Suprapubic skin (tissue), 4 donors: ENCODE data around the gene ERICH2. TPM values are rescaled to one million over a fixed set of nuclear protein-coding genes. Genes with fewer than 3 reads are reported as not detected.
A peak's percentile ranks its signal among the peaks of the same experiment; 100 is the strongest.

Experiments used
- DNase-seq, 2 donors: peaks; one replicate each; pipeline ENCODE4 v3.0.0-alpha.2; 2019; ENCODE audit warnings: low spot score in 2 of 2
- H3K27ac ChIP-seq: fragments of 200-600 bp; sonication (generic); one replicate; pipeline ENCODE4 v1.5.1; 2019
- H3K27me3 ChIP-seq: fragments of 200-600 bp; sonication (generic); one replicate; pipeline ENCODE4 v1.5.1; 2019
- H3K36me3 ChIP-seq: fragments of 200-600 bp; sonication (generic); one replicate; pipeline ENCODE4 v1.5.1; 2019
- H3K4me1 ChIP-seq: fragments of 200-600 bp; sonication (generic); one replicate; pipeline ENCODE4 v1.5.1; 2019
- H3K4me3 ChIP-seq: fragments of 200-600 bp; sonication (generic); one replicate; pipeline ENCODE4 v1.5.1; 2019; ENCODE audit warnings: mild to moderate bottlenecking
- H3K9me3 ChIP-seq: fragments of 200-600 bp; sonication (generic); one replicate; pipeline ENCODE4 v1.5.1; 2019
- EP300 ChIP-seq: sonication (generic); formaldehyde crosslinking; IDR thresholded peaks from one replicate; pipeline ENCODE4 v1.6.1; 2017; ENCODE audit warnings: antibody characterized with exemption
- POLR2A ChIP-seq, 2 donors: fragments of 450-650 bp; IDR thresholded peaks; one replicate each; pipeline ENCODE4 v1.6.1; 2017; ENCODE audit warnings: antibody characterized with exemption in 2 of 2, mild to moderate bottlenecking in 2 of 2, moderate library complexity in 2 of 2
- POLR2AphosphoS5 ChIP-seq, 3 donors: sonication (generic); formaldehyde crosslinking; IDR thresholded peaks; one replicate each; pipeline ENCODE4 v1.6.1; 2017; ENCODE audit warnings: antibody characterized with exemption in 3 of 3
- WGBS: methylation state at CpG from one replicate; pipeline ENCODE4 v1.1.5; 2018; 5-methylcytosine and 5-hydroxymethylcytosine counted together
- total RNA-seq, 4 donors: library from RNA; depleted of rRNA; stranded (reverse); fragments of >200 nt; gene quantifications; one replicate each; pipeline ENCODE4 v1.1.0, GENCODE V29; 2016
- TF ChIP-seq, protein P1 (sequence below), 2 donors: fragments of 200-600 bp in 1 of 2; fragments of 450-650 bp in 1 of 2; sonication (generic) in 1 of 2; IDR thresholded peaks; one replicate each; pipeline ENCODE4 v1.5.1; 2016 to 2019; ENCODE audit warnings: antibody characterized with exemption in 2 of 2, mild to moderate bottlenecking in 1 of 2, moderate library complexity in 1 of 2

Gene ERICH2
- total RNA-seq, 4 donors from 2014 or later: not detected

DNA sequence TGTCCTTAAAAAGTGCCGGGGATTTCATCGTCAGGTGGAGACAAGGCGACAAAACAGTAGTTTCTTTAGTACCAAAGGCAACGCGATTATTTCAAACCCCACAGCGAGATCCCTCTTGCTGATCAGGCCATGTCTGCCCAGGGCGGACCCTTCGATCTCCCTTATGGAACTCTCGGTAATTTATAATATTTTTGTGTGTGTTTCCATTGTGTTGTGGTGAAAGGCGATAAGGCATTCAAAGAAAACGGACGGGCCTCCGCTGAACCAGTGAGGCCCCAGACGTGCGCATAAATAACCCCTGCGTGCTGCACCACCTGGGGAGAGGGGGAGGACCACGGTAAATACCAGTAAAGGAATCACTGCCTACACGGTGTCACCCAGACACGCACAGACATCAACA is 45.1 kb downstream of the ERICH2 start:
- Histone ChIP-seq H3K9me3 (no peaks in the 10 kb centered on the region), H3K27me3 (peaks cover 76% of the 10 kb centered on the region), H3K36me3 (no peaks in the 10 kb centered on the region), H3K4me3 (peak overlapping the region; percentile 55), H3K27ac (no peak overlapping the region), H3K4me1 (peaks cover 55% of the 10 kb centered on the region)
- TF ChIP-seq, protein P1, sequence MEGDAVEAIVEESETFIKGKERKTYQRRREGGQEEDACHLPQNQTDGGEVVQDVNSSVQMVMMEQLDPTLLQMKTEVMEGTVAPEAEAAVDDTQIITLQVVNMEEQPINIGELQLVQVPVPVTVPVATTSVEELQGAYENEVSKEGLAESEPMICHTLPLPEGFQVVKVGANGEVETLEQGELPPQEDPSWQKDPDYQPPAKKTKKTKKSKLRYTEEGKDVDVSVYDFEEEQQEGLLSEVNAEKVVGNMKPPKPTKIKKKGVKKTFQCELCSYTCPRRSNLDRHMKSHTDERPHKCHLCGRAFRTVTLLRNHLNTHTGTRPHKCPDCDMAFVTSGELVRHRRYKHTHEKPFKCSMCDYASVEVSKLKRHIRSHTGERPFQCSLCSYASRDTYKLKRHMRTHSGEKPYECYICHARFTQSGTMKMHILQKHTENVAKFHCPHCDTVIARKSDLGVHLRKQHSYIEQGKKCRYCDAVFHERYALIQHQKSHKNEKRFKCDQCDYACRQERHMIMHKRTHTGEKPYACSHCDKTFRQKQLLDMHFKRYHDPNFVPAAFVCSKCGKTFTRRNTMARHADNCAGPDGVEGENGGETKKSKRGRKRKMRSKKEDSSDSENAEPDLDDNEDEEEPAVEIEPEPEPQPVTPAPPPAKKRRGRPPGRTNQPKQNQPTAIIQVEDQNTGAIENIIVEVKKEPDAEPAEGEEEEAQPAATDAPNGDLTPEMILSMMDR (IDR thresholded peaks at IDR 0.05): no peak
- TF ChIP-seq POLR2A (IDR thresholded peaks at IDR 0.05) (no peak), EP300 (no peak), POLR2AphosphoS5 (IDR thresholded peaks at IDR 0.05) (no peak)
- 7% methylated on average over 19 of the region's 19 CpGs for WGBS
- DNase-seq: no peak

DNA sequence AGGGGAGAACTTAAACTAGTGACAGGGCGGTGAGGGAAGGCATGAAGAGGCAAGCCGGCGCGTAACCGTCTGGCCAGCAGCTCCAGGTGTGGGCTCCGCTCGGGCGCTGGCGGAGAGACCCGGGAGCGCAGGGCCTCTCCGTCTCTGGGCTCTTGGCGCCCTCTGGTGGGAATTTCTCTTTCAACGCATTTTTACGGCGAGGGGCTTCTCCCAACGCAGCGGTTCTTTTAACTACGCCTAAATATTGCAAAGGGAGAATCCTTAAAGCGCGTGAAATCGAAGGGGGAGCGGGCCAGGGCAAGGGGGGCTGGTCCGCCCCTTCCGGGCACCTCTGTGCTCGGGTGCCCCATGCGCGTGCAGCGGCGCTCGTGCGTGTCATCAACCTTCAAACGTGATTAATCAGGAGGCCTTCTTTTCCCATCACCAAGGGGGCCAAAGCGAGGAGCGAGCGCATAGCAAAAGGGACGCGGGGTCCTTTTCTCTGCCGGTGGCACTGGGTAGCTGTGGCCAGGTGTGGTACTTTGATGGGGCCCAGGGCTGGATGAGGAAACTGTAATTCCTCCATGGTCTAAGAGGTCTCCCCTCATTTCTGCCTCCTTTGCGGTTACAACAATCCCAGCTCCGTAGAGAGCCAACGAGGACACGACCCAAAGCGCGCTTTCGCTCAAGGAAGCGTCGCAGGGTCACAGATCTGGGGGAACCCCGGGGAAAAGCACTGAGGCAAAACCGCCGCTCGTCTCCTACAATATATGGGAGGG is 45.7 kb downstream of the ERICH2 start:
- TF ChIP-seq POLR2AphosphoS5 (IDR thresholded peaks at IDR 0.05) (no peak), POLR2A (IDR thresholded peaks at IDR 0.05) (no peak), EP300 (no peak)
- TF ChIP-seq, protein P1 (IDR thresholded peaks at IDR 0.05): peak; percentile 54 to 60
- Histone ChIP-seq H3K36me3 (no peaks in the 10 kb centered on the region), H3K27me3 (peaks cover 82% of the 10 kb centered on the region), H3K9me3 (no peaks in the 10 kb centered on the region), H3K27ac (no peak overlapping the region), H3K4me3 (peak overlapping the region; percentile 55), H3K4me1 (peaks cover 62% of the 10 kb centered on the region)
- no peak for DNase-seq
- 3% methylated on average over 44 of the region's 52 CpGs for WGBS

DNA sequence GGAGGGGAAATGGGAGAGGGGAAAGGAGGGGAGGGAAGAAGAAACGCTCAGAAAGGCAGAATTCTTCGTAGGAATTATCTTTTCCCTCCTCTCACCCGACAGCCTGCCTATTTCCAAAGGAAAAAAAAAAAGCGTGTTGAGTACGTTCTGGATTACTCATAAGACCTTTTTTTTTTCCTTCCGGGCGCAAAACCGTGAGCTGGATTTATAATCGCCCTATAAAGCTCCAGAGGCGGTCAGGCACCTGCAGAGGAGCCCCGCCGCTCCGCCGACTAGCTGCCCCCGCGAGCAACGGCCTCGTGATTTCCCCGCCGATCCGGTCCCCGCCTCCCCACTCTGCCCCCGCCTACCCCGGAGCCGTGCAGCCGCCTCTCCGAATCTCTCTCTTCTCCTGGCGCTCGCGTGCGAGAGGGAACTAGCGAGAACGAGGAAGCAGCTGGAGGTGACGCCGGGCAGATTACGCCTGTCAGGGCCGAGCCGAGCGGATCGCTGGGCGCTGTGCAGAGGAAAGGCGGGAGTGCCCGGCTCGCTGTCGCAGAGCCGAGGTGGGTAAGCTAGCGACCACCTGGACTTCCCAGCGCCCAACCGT is 46.4 kb downstream of the ERICH2 start, which contains the start of gene GAD1:
Gene GAD1, plus strand, starts transcription at position 384 of the 589 bp plus-strand sequence. CDS start 1,705 bp downstream, outside the sequence.
- Histone ChIP-seq H3K9me3 (no peaks in the 10 kb centered on the region), H3K27me3 (peaks cover 89% of the 10 kb centered on the region), H3K36me3 (no peaks in the 10 kb centered on the region), H3K27ac (no peak within 1 kb of the TSS), H3K4me1 (peaks cover 68% of the 10 kb centered on the region), H3K4me3 (peak within 1 kb of the TSS; percentile 55)
- TF ChIP-seq POLR2A (IDR thresholded peaks at IDR 0.05): no peak
- no peak for TF ChIP-seq POLR2AphosphoS5 (IDR thresholded peaks at IDR 0.05)
- TF ChIP-seq, protein P1 (IDR thresholded peaks at IDR 0.05): no peak
- no peak for TF ChIP-seq EP300
- WGBS: 3% methylated on average over 33 of the region's 49 CpGs
- peak; percentile 83 to 90 for DNase-seq

DNA sequence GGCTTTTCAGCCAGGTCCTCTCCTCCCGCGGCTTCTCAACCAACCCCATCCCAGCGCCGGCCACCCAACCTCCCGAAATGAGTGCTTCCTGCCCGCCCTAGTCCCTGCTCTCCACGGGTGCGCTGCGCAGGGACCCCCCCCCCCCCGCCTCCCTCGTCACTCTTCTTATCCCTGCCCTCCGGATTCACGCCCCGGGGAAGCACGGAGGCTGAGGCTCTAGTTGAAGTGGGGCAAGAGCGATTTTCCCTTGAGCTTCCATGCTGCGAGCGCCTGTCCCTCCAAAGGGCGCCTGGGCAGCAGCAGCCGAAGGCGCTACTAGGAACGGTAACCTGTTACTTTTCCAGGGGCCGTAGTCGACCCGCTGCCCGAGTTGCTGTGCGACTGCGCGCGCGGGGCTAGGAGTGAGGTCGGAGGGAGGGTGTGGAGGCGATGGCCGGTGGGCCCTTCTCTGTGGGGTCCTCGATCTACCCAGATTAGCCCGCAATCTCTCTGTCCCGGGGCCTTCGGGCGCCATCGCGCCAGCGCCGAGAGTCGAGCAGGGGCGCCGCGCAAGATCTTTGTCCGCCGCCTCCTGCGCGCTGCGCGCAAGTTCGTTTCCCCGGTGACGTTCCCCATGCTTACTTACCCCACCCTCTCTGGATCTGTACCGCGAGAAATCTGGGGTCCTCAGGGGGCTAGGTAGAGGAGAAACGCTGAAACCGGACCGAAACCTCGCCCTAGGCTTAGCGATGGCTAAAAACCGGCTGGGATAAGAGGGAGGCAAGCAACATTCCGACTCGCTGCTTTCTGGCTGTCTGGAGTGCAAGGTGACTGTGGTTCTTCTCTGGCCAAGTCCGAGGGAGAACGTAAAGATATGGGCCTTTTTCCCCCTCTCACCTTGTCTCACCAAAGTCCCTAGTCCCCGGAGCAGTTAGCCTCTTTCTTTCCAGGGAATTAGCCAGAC is 47.2 kb downstream of the ERICH2 start:
- Histone ChIP-seq H3K4me1 (peaks cover 76% of the 10 kb centered on the region), H3K36me3 (no peaks in the 10 kb centered on the region), H3K9me3 (no peaks in the 10 kb centered on the region), H3K27ac (no peak overlapping the region), H3K27me3 (peaks cover 96% of the 10 kb centered on the region), H3K4me3 (peak overlapping the region; percentile 55)
- no peak for DNase-seq
- 2% methylated on average over 37 of the region's 69 CpGs for WGBS
- TF ChIP-seq EP300: no peak
- TF ChIP-seq, protein P1 (IDR thresholded peaks at IDR 0.05): no peak
- no peak for TF ChIP-seq POLR2AphosphoS5 (IDR thresholded peaks at IDR 0.05)
- no peak for TF ChIP-seq POLR2A (IDR thresholded peaks at IDR 0.05)
